ENCODE data around the gene ERICH6.

GRCh38 chr3:150620002-150620689 lies 83.6 kb downstream of the ERICH6 start:
- no peak for TF ChIP-seq CTCF (tag by site-specific recombination; IDR thresholded peaks at IDR 0.05)
- TF ChIP-seq REST (tag by site-specific recombination; IDR thresholded peaks at IDR 0.05) = no peak
- no peak for TF ChIP-seq YY1 (tag by site-specific recombination; IDR thresholded peaks at IDR 0.05)
- TF ChIP-seq ZNF473 (tag by site-specific recombination; IDR thresholded peaks at IDR 0.05) = no peak
- TF ChIP-seq, protein P1, sequence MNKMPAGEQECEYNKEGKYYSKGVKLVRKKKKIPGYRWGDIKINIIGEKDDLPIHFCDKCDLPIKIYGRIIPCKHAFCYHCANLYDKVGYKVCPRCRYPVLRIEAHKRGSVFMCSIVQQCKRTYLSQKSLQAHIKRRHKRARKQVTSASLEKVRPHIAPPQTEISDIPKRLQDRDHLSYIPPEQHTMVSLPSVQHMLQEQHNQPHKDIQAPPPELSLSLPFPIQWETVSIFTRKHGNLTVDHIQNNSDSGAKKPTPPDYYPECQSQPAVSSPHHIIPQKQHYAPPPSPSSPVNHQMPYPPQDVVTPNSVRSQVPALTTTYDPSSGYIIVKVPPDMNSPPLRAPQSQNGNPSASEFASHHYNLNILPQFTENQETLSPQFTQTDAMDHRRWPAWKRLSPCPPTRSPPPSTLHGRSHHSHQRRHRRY (tag by site-specific recombination; IDR thresholded peaks at IDR 0.05) = no peak
- TF ChIP-seq, protein P2, sequence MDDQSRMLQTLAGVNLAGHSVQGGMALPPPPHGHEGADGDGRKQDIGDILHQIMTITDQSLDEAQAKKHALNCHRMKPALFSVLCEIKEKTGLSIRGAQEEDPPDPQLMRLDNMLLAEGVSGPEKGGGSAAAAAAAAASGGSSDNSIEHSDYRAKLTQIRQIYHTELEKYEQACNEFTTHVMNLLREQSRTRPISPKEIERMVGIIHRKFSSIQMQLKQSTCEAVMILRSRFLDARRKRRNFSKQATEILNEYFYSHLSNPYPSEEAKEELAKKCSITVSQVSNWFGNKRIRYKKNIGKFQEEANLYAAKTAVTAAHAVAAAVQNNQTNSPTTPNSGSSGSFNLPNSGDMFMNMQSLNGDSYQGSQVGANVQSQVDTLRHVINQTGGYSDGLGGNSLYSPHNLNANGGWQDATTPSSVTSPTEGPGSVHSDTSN (CRISPR knock-in tag; IDR thresholded peaks at IDR 0.05) = no peak
- no peak for TF ChIP-seq ZNF202 (tag by site-specific recombination; IDR thresholded peaks at IDR 0.05; ENCODE audit: borderline replicate concordance)
- TF ChIP-seq ZIC2 (tag by site-specific recombination; IDR thresholded peaks at IDR 0.05) = no peak
- no peak for TF ChIP-seq ZNF621 (tag by site-specific recombination; IDR thresholded peaks at IDR 0.05)
